ENCODE data around the gene KDM4C.
A peak's percentile ranks its signal among the peaks of the same experiment; 100 is the strongest.

KDM4C gene

GRCh38 chr9:6869081-6869948, 111.5 kb downstream of the KDM4C start:
- DNase-seq (ENCODE audit: low read depth in 2 of 2) = no peak

GRCh38 chr9:6870149-6870548, 112.4 kb downstream of the KDM4C start:
- DNase-seq (ENCODE audit: low read depth in 2 of 2) = no peak

GRCh38 chr9:6870650-6871477, 113.1 kb downstream of the KDM4C start:
- DNase-seq (ENCODE audit: low read depth in 2 of 2) = no peak

GRCh38 chr9:6873857-6874256, 116.1 kb downstream of the KDM4C start:
- DNase-seq (ENCODE audit: low read depth in 2 of 2) = peak; percentile 12 to 14

- no peak for DNase-seq (ENCODE audit: low read depth in 2 of 2)
These were observed 118.6 kb downstream of the KDM4C start for GRCh38 chr9:6876195-6876894.

GRCh38 chr9:6877671-6878161, 119.9 kb downstream of the KDM4C start:
- no peak for DNase-seq (ENCODE audit: low read depth in 2 of 2)

GRCh38 chr9:6880626-6881025, 122.9 kb downstream of the KDM4C start:
- DNase-seq (ENCODE audit: low read depth in 2 of 2) = no peak

- DNase-seq (ENCODE audit: low read depth in 2 of 2) = no peak
These were observed 126.3 kb downstream of the KDM4C start for GRCh38 chr9:6884101-6884500.

- DNase-seq (ENCODE audit: low read depth in 2 of 2) = no peak
These were observed 127.2 kb downstream of the KDM4C start for GRCh38 chr9:6884990-6885389.

GRCh38 chr9:6887051-6887450, 129.3 kb downstream of the KDM4C start:
- DNase-seq (ENCODE audit: low read depth in 2 of 2) = no peak

- no peak for DNase-seq (ENCODE audit: low read depth in 2 of 2)
These were observed 132.1 kb downstream of the KDM4C start for GRCh38 chr9:6889868-6890267.

GRCh38 chr9:6893350-6894131, 135.8 kb downstream of the KDM4C start:
- no peak for DNase-seq (ENCODE audit: low read depth in 2 of 2)

- no peak for DNase-seq (ENCODE audit: low read depth in 2 of 2)
These were observed 136.4 kb downstream of the KDM4C start for GRCh38 chr9:6894135-6894534.

- DNase-seq (ENCODE audit: low read depth in 2 of 2) = no peak
These were observed 138.0 kb downstream of the KDM4C start for GRCh38 chr9:6895754-6896153.

- DNase-seq (ENCODE audit: low read depth in 2 of 2) = no peak
These were observed 138.8 kb downstream of the KDM4C start for GRCh38 chr9:6896562-6896961.

GRCh38 chr9:6897207-6897822, 139.5 kb downstream of the KDM4C start:
- DNase-seq (ENCODE audit: low read depth in 2 of 2) = no peak

- no peak for DNase-seq (ENCODE audit: low read depth in 2 of 2)
These were observed 140.1 kb downstream of the KDM4C start for GRCh38 chr9:6897898-6898302.

- no peak for DNase-seq (ENCODE audit: low read depth in 2 of 2)
These were observed 141.5 kb downstream of the KDM4C start for GRCh38 chr9:6899274-6899673.

- no peak for DNase-seq (ENCODE audit: low read depth in 2 of 2)
These were observed 142.7 kb downstream of the KDM4C start for GRCh38 chr9:6900440-6900883.

- no peak for DNase-seq (ENCODE audit: low read depth in 2 of 2)
These were observed 143.4 kb downstream of the KDM4C start for GRCh38 chr9:6901180-6901579.

- no peak for DNase-seq (ENCODE audit: low read depth in 2 of 2)
These were observed 144.7 kb downstream of the KDM4C start for GRCh38 chr9:6902423-6902822.
